ENCODE measurements around the gene OR52D1. TPM values are rescaled to one million over a fixed set of nuclear protein-coding genes. Genes with fewer than 3 reads are reported as not detected.

OR52D1 gene
- total RNA-seq, 4 donors from 2014 or later, result not detected

- no peaks in the 10 kb centered on the region for H3K36me3 ChIP-seq
- ATAC-seq, result no peak
- H3K27me3 ChIP-seq, result no peaks in the 10 kb centered on the region
- H3K4me3 ChIP-seq, result no peak overlapping the region
- H3K4me1 ChIP-seq, result no peaks in the 10 kb centered on the region
- no peak for TF ChIP-seq CTCF (IDR thresholded peaks at IDR 0.05 in 4 of 5, conservative IDR thresholded peaks at IDR 0.05 in 1 of 5)
- no peak for TF ChIP-seq POLR2A (IDR thresholded peaks at IDR 0.05)
- intact Hi-C loops (cut with DNase I; ENCODE audit: low total_unique reads) (no loop called here), in situ Hi-C loops (cut with MboI; ENCODE audit: low sequenced_read_pairs in 4 of 4) (no loop called here)
- no peaks in the 10 kb centered on the region for H3K9me3 ChIP-seq
- DNase-seq, result no peak
- H3K27ac ChIP-seq, result no peak overlapping the region
Observed at GRCh38 chr11:5505363-5506048, 17.0 kb downstream of the OR52D1 start.

GRCh38 chr11:5507177-5507932, 18.9 kb downstream of the OR52D1 start:
- Histone ChIP-seq H3K9me3 (no peaks in the 10 kb centered on the region), H3K27me3 (no peaks in the 10 kb centered on the region), H3K27ac (no peak overlapping the region), H3K4me3 (no peak overlapping the region), H3K36me3 (no peaks in the 10 kb centered on the region), H3K4me1 (no peaks in the 10 kb centered on the region)
- no peak for ATAC-seq
- intact Hi-C loops (cut with DNase I; ENCODE audit: low total_unique reads) (no loop called here), in situ Hi-C loops (cut with MboI; ENCODE audit: low sequenced_read_pairs in 4 of 4) (no loop called here)
- no peak for TF ChIP-seq POLR2A (IDR thresholded peaks at IDR 0.05)
- TF ChIP-seq CTCF (IDR thresholded peaks at IDR 0.05 in 4 of 5, conservative IDR thresholded peaks at IDR 0.05 in 1 of 5), result no peak
- no peak for DNase-seq

- H3K4me3 ChIP-seq, result no peak overlapping the region
- intact Hi-C loops (cut with DNase I; ENCODE audit: low total_unique reads), result no loop called here
- in situ Hi-C loops (cut with MboI; ENCODE audit: low sequenced_read_pairs in 4 of 4), result no loop called here
Observed at GRCh38 chr11:5507933-5508305, 19.4 kb downstream of the OR52D1 start.

GRCh38 chr11:5508605-5509004, 20.1 kb downstream of the OR52D1 start:
- intact Hi-C loops (cut with DNase I; ENCODE audit: low total_unique reads), result no loop called here
- TF ChIP-seq CTCF (IDR thresholded peaks at IDR 0.05 in 4 of 5, conservative IDR thresholded peaks at IDR 0.05 in 1 of 5) (no peak), POLR2A (IDR thresholded peaks at IDR 0.05) (no peak)
- Histone ChIP-seq H3K9me3 (no peaks in the 10 kb centered on the region), H3K27ac (no peak overlapping the region), H3K4me3 (no peak overlapping the region), H3K36me3 (no peaks in the 10 kb centered on the region), H3K27me3 (no peaks in the 10 kb centered on the region), H3K4me1 (no peaks in the 10 kb centered on the region)
- ATAC-seq (no peak), DNase-seq (no peak)
- in situ Hi-C loops (cut with MboI; ENCODE audit: low sequenced_read_pairs in 4 of 4), result no loop called here

More at GRCh38 chr11:5507933-5508305, 19.4 kb downstream of the OR52D1 start:
- TF ChIP-seq POLR2A (IDR thresholded peaks at IDR 0.05), result no peak
- TF ChIP-seq CTCF (IDR thresholded peaks at IDR 0.05 in 4 of 5, conservative IDR thresholded peaks at IDR 0.05 in 1 of 5), result no peak
- ATAC-seq, result no peak
- no peaks in the 10 kb centered on the region for H3K9me3 ChIP-seq
- no peak overlapping the region for H3K27ac ChIP-seq
- H3K4me1 ChIP-seq, result no peaks in the 10 kb centered on the region
- H3K36me3 ChIP-seq, result no peaks in the 10 kb centered on the region
- H3K27me3 ChIP-seq, result no peaks in the 10 kb centered on the region
- DNase-seq, result no peak
